ENCODE measurements around the gene WWOX. TPM values are rescaled to one million over a fixed set of nuclear protein-coding genes. Genes with fewer than 3 reads are reported as not detected.

Gene WWOX
- total and polyA plus RNA-seq, 10 donors = 5.9 to 90.3 (median 26.4) TPM

DNA sequence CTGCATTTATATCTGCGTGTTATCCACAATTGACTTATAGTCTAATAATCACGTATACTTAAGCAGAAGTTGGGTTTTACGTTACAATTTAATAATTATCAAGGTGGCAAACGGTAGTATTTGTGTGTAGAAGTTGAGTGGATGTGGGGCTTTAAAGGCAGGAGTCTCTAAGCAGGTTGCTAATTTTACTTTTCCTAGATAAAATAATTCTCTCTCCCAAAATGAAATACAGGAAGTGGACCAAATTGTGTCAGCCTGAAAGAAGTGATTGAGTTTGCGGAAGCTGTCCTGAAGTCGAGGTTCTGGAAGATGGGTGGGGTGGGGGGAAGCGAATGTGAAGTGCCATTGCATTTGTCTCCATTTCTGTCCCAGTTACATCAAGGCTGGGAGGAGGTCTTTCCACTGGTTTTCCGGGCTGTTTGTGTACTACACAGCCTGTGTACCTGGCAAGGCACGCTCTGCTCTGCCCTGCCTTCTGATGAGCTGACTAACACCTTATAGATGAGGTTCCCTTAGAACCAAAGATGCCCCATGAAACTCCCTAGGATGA is 385.1 kb downstream of the WWOX start:
- no peak for TF ChIP-seq POLR2AphosphoS5 (IDR thresholded peaks at IDR 0.05)
- no peaks in the 10 kb centered on the region for H3K4me1 ChIP-seq
- H3K27ac ChIP-seq = no peak overlapping the region
- no peaks in the 10 kb centered on the region for H3K36me3 ChIP-seq
- DNase-seq = no peak
- intact Hi-C loops (cut with DNase I; ENCODE audit: low total_unique reads) = no loop called here
- H3K4me3 ChIP-seq = no peak overlapping the region
- no peaks in the 10 kb centered on the region for H3K9me3 ChIP-seq
- no peaks in the 10 kb centered on the region for H3K27me3 ChIP-seq (replicated peaks in 1 of 7)
- WGBS, 5 donors = 83 to 91% (median 88%) methylated on average over 8 to 9 of the region's 9 CpGs

- Histone ChIP-seq H3K4me1 (no peaks in the 10 kb centered on the region), H3K36me3 (no peaks in the 10 kb centered on the region), H3K27me3 (replicated peaks in 1 of 7) (no peaks in the 10 kb centered on the region), H3K27ac (no peak overlapping the region), H3K4me3 (no peak overlapping the region), H3K9me3 (no peaks in the 10 kb centered on the region)
- TF ChIP-seq, protein P1, sequence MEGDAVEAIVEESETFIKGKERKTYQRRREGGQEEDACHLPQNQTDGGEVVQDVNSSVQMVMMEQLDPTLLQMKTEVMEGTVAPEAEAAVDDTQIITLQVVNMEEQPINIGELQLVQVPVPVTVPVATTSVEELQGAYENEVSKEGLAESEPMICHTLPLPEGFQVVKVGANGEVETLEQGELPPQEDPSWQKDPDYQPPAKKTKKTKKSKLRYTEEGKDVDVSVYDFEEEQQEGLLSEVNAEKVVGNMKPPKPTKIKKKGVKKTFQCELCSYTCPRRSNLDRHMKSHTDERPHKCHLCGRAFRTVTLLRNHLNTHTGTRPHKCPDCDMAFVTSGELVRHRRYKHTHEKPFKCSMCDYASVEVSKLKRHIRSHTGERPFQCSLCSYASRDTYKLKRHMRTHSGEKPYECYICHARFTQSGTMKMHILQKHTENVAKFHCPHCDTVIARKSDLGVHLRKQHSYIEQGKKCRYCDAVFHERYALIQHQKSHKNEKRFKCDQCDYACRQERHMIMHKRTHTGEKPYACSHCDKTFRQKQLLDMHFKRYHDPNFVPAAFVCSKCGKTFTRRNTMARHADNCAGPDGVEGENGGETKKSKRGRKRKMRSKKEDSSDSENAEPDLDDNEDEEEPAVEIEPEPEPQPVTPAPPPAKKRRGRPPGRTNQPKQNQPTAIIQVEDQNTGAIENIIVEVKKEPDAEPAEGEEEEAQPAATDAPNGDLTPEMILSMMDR (IDR thresholded peaks at IDR 0.05 in 8 of 11, conservative IDR thresholded peaks at IDR 0.05 in 3 of 11) = no peak
- TF ChIP-seq POLR2A (IDR thresholded peaks at IDR 0.05) (no peak), POLR2AphosphoS5 (IDR thresholded peaks at IDR 0.05) (no peak)
- intact Hi-C loops (cut with DNase I; ENCODE audit: low total_unique reads) = no loop called here
- DNase-seq = no peak
- 85 to 90% (median 89%) methylated on average over 15 of the region's 15 CpGs for WGBS, 5 donors
Measured at GRCh38 chr16:78485188-78485916, 385.9 kb downstream of the WWOX start.

DNA sequence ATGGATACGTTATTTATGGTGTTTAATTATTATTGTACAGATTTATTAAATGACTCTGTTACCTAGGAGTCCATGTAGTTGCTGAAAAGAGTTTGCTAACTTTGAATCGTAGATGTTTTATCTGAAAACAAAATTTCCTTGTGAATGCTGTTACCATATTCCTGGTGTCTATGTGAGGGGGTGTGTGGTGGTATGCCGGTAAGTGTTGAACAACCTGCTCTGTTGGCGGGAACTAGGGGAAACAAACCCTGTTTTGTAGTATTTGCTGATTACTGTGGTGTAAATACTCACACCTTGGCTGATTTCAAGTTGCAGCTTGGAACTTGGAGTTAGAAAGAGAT is 386.4 kb downstream of the WWOX start:
- no peaks in the 10 kb centered on the region for H3K27me3 ChIP-seq (replicated peaks in 1 of 7)
- no peaks in the 10 kb centered on the region for H3K4me1 ChIP-seq
- no peak for DNase-seq
- no peak overlapping the region for H3K4me3 ChIP-seq
- TF ChIP-seq POLR2A (IDR thresholded peaks at IDR 0.05) (no peak), POLR2AphosphoS5 (IDR thresholded peaks at IDR 0.05) (no peak)
- TF ChIP-seq, protein P1 (IDR thresholded peaks at IDR 0.05 in 8 of 11, conservative IDR thresholded peaks at IDR 0.05 in 3 of 11) = no peak
- intact Hi-C loops (cut with DNase I; ENCODE audit: low total_unique reads) = no loop called here
- H3K36me3 ChIP-seq = no peaks in the 10 kb centered on the region
- H3K9me3 ChIP-seq = no peaks in the 10 kb centered on the region
- WGBS, 5 donors = 90 to 96% (median 95%) methylated on average over 4 of the region's 4 CpGs
- H3K27ac ChIP-seq = no peak overlapping the region

GRCh38 chr16:78487471-78487870 is 388.0 kb downstream of the WWOX start:
- Histone ChIP-seq H3K9me3 (no peaks in the 10 kb centered on the region), H3K4me3 (no peak overlapping the region), H3K36me3 (no peaks in the 10 kb centered on the region), H3K27me3 (replicated peaks in 1 of 7) (no peaks in the 10 kb centered on the region), H3K4me1 (no peaks in the 10 kb centered on the region), H3K27ac (no peak overlapping the region)
- TF ChIP-seq, protein P1 (IDR thresholded peaks at IDR 0.05 in 8 of 11, conservative IDR thresholded peaks at IDR 0.05 in 3 of 11) = no peak
- TF ChIP-seq POLR2A (IDR thresholded peaks at IDR 0.05) = no peak
- TF ChIP-seq POLR2AphosphoS5 (IDR thresholded peaks at IDR 0.05) = no peak
- DNase-seq = no peak
- 88 to 95% (median 91%) methylated on average over 3 of the region's 3 CpGs for whole genome bisulfite sequencing, 5 donors
- intact Hi-C loops (cut with DNase I; ENCODE audit: low total_unique reads) = no loop called here
